Measurements from ENCODE around the gene NHSL1.
"Not testable (repeated sequence)": the region's sequence is repeated elsewhere in the genome, so short reads cannot be mapped to it uniquely, and the experiment has no call there.

The NHSL1 gene

DNA sequence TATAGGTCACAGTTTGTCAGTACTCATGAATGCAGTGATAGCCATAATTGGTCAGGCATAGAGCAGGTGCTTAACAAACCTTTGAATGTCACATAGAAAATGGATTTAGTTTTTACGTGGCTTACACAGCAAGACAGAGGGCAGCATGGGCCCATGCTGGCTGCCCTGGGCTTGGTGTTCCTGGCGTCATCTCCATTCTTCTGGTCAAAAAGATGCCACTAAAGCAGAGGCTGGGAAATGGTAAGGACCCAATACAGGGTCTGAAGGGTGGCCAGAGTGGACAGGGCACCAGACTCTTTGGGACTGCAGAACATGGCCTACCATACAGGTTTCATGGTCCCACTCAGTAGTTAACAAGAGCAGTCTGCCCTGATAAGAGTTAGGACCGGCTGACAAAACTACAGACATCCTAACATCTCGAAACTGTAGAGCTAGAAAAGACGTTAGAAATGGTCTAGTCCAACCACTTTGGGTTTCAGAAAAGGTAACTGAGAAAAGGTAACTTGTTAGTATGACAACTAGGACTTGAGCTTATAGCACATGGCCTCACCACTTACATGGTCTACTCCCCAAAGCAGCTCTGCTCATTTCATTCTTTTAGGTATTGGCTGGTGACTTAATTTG lies 72.7 kb downstream of the NHSL1 start (continued):
- no peak for TF ChIP-seq ZNF221 (tag by site-specific recombination; IDR thresholded peaks at IDR 0.05; ENCODE audit: borderline replicate concordance)
- TF ChIP-seq, protein P1, sequence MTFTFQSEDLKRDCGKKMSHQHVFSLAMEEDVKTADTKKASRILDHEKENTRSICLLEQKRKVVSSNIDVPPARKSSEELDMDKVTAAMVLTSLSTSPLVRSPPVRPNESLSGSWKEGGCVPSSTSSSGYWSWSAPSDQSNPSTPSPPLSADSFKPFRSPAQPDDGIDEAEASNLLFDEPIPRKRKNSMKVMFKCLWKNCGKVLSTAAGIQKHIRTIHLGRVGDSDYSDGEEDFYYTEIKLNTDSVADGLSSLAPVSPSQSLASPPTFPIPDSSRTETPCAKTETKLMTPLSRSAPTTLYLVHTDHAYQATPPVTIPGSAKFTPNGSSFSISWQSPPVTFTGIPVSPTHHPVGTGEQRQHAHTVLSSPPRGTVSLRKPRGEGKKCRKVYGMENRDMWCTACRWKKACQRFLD (tag by site-specific recombination; IDR thresholded peaks at IDR 0.05): no peak
- no peak for TF ChIP-seq ZNF548 (tag by site-specific recombination; IDR thresholded peaks at IDR 0.05)
- no peak for TF ChIP-seq ZNF146 (tag by site-specific recombination; IDR thresholded peaks at IDR 0.05)
- TF ChIP-seq ZBTB26 (tag by site-specific recombination; optimal IDR thresholded peaks at IDR 0.05): no peak
- no peak for TF ChIP-seq ZNF654 (tag by site-specific recombination; IDR thresholded peaks at IDR 0.05; ENCODE audit: low read depth)
- TF ChIP-seq, protein P2, sequence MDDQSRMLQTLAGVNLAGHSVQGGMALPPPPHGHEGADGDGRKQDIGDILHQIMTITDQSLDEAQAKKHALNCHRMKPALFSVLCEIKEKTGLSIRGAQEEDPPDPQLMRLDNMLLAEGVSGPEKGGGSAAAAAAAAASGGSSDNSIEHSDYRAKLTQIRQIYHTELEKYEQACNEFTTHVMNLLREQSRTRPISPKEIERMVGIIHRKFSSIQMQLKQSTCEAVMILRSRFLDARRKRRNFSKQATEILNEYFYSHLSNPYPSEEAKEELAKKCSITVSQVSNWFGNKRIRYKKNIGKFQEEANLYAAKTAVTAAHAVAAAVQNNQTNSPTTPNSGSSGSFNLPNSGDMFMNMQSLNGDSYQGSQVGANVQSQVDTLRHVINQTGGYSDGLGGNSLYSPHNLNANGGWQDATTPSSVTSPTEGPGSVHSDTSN (CRISPR knock-in tag; IDR thresholded peaks at IDR 0.05): no peak
- no peak for TF ChIP-seq ZNF157 (tag by site-specific recombination; IDR thresholded peaks at IDR 0.05)
- TF ChIP-seq GFI1B (tag by site-specific recombination; IDR thresholded peaks at IDR 0.05): no peak
- no peak for TF ChIP-seq ZNF707 (tag by site-specific recombination; IDR thresholded peaks at IDR 0.05)
- no peak for TF ChIP-seq ZBTB44 (tag by site-specific recombination; IDR thresholded peaks at IDR 0.05)

DNA sequence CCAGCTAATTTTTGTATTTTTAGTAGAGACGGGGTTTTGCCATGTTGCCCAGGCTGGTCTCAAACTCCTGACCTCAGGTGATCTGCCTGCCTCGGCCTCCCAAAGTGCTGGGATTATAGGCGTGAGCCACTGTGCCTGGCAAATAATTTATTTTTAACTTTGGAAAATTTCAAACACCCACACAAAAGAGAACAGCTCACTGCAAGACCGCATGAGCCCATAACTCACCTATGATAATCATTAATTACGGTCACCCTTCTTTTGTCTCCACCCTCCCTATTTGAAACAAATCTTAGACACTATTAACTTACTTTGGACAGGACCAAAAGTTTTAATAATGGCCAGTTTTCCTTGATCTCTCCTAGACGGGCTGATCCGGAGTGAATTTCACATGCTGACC lies 74.0 kb downstream of the NHSL1 start:
- CTCF ChIA-PET: interaction anchor here (1.4 to 7.5 kb wide), 3 partner anchors 84 to 309 kb away, joined by 3 to 125 read pairs (median 5); no protein-coding TSS in a partner anchor
- H3K4me1 ChIP-seq (ENCODE audit: control insufficient read depth, insufficient read depth, low read length); H3K4me3 ChIP-seq (ENCODE audit: low read depth, low read length); H3K9me3 ChIP-seq (ENCODE audit: control insufficient read depth, insufficient read depth, low read depth, low read length); POLR2A ChIA-PET; H3K27ac ChIP-seq (ENCODE audit: extremely low read depth, low read depth, low read length): not testable (repeated sequence)
- peaks cover 0 to 40% of the 10 kb centered on the region in 2 experiments; a peak in 2 of 3 replicates for H3K36me3 ChIP-seq (ENCODE audit: control insufficient read depth in 2 of 2, insufficient read depth in 1 of 2, low read length in 2 of 2)

- Histone ChIP-seq H3K36me3 (ENCODE audit: control insufficient read depth in 2 of 2, insufficient read depth in 1 of 2, low read length in 2 of 2) (peaks cover 0 to 46% of the 10 kb centered on the region in 2 experiments; a peak in 2 of 3 replicates), H3K4me1 (ENCODE audit: control insufficient read depth, insufficient read depth, low read length) (no peaks in the 10 kb centered on the region), H3K4me3 (ENCODE audit: low read depth, low read length) (no peak overlapping the region), H3K27ac (ENCODE audit: extremely low read depth, low read depth, low read length) (no peak overlapping the region), H3K9me3 (ENCODE audit: control insufficient read depth, insufficient read depth, low read depth, low read length) (no peaks in the 10 kb centered on the region)
- ChIA-PET POLR2A (no interaction called here), CTCF (interaction anchor here (0.7 to 7.5 kb wide), 3 partner anchors 85 to 308 kb away, joined by 3 to 125 read pairs (median 5); no protein-coding TSS in a partner anchor)
- TF ChIP-seq ZNF155 (tag by site-specific recombination; IDR thresholded peaks at IDR 0.05) (no peak), ZNF560 (tag by site-specific recombination; IDR thresholded peaks at IDR 0.05; ENCODE audit: borderline replicate concordance) (no peak), SP3 (tag by site-specific recombination; IDR thresholded peaks at IDR 0.05) (no peak), ZNF311 (tag by site-specific recombination; IDR thresholded peaks at IDR 0.05; ENCODE audit: borderline replicate concordance) (no peak), KLF1 (tag by site-specific recombination; IDR thresholded peaks at IDR 0.05) (no peak), ZNF138 (tag by site-specific recombination; IDR thresholded peaks at IDR 0.05; ENCODE audit: borderline replicate concordance) (no peak)
- TF ChIP-seq, protein P1 (tag by site-specific recombination; IDR thresholded peaks at IDR 0.05): no peak
- TF ChIP-seq, protein P3, sequence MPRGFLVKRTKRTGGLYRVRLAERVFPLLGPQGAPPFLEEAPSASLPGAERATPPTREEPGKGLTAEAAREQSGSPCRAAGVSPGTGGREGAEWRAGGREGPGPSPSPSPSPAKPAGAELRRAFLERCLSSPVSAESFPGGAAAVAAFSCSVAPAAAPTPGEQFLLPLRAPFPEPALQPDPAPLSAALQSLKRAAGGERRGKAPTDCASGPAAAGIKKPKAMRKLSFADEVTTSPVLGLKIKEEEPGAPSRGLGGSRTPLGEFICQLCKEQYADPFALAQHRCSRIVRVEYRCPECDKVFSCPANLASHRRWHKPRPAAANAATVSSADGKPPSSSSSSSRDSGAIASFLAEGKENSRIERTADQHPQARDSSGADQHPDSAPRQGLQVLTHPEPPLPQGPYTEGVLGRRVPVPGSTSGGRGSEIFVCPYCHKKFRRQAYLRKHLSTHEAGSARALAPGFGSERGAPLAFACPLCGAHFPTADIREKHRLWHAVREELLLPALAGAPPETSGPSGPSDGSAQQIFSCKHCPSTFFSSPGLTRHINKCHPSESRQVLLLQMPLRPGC (tag by site-specific recombination; IDR thresholded peaks at IDR 0.05): no peak
Measured at GRCh38 chr6:138424004-138424904, 75.0 kb downstream of the NHSL1 start.
